ENCODE data around the gene BTBD17.

BTBD17 gene

DNA sequence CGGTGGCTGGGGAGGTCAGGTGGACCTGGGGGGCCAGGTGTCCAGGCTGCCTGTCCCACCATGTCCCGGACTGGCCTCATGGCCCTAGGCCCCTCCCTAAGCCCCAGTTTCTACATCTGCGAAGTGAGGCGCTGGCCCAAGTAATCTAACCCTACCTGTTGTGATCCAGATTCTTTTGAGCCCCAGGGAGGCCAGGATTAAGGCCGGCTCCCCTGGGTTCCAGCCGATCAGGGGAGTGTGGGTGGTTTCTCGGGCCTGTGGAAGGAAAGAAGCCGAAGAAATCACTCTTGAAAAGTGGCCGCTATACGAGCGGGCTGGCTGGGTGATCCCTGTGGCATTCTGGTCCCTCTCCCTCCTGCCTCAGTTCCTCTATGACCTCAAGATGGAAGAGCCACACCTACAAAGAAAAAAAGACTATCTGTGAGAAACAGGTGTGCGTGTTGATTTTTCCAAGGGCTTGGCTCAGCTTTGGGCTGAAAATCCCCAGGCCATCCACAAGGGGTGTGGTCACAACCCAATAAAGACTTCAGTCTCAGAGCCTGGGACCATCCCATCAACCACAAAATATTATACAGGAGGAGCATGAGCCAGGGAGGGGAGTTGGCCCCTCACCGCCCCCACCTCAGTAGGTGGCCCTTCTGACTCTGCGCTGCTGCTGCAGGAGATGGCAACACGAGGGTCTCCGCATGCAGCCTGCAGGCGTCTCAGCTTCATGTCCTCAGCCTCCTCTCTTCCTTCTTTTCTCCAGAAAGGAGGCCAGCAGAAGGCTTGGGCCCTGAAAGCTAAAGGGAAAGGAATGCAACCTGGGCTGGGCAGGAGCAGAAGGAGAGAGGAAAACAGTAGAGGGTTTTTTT, 25.9 kb upstream of the BTBD17 start:
- no peak for TF ChIP-seq POLR2AphosphoS5 (IDR thresholded peaks at IDR 0.05; ENCODE audit: low read depth, low read length)
- TF ChIP-seq SIN3A (IDR thresholded peaks at IDR 0.05; ENCODE audit: borderline replicate concordance, insufficient read depth, low read length): no peak
- no peak for TF ChIP-seq FOXP2 (optimal IDR thresholded peaks at IDR 0.05; ENCODE audit: borderline replicate concordance, extremely low read depth, extremely low read length, insufficient read depth)
- no peak for TF ChIP-seq TAF1 (IDR thresholded peaks at IDR 0.05; ENCODE audit: borderline replicate concordance, insufficient read depth, low read length)
- TF ChIP-seq, protein P1, sequence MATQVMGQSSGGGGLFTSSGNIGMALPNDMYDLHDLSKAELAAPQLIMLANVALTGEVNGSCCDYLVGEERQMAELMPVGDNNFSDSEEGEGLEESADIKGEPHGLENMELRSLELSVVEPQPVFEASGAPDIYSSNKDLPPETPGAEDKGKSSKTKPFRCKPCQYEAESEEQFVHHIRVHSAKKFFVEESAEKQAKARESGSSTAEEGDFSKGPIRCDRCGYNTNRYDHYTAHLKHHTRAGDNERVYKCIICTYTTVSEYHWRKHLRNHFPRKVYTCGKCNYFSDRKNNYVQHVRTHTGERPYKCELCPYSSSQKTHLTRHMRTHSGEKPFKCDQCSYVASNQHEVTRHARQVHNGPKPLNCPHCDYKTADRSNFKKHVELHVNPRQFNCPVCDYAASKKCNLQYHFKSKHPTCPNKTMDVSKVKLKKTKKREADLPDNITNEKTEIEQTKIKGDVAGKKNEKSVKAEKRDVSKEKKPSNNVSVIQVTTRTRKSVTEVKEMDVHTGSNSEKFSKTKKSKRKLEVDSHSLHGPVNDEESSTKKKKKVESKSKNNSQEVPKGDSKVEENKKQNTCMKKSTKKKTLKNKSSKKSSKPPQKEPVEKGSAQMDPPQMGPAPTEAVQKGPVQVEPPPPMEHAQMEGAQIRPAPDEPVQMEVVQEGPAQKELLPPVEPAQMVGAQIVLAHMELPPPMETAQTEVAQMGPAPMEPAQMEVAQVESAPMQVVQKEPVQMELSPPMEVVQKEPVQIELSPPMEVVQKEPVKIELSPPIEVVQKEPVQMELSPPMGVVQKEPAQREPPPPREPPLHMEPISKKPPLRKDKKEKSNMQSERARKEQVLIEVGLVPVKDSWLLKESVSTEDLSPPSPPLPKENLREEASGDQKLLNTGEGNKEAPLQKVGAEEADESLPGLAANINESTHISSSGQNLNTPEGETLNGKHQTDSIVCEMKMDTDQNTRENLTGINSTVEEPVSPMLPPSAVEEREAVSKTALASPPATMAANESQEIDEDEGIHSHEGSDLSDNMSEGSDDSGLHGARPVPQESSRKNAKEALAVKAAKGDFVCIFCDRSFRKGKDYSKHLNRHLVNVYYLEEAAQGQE (IDR thresholded peaks at IDR 0.05; ENCODE audit: insufficient read depth in 1 of 2, low read depth in 2 of 2, low read length in 2 of 2): no peak

DNA sequence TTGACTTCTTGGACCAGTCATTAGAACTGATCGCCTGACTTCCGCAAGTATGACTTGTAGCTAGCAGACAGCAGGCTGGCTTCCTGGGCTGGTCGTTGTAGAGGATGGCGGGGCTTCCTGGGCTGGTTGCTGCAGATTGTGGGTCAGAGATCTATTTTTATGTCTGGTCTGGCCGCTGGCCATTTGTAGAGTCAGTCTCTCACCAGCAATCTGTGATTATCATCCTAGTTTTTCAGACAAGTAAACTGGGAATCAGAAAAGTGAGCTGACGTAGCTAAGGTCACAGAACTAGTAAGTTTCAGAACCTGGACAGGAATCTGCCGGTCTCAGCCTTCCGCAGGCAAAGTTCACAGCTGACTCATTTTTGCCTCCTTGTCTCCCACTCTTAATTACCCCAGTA, 24.7 kb upstream of the BTBD17 start:
- no peak for TF ChIP-seq SIN3A (IDR thresholded peaks at IDR 0.05; ENCODE audit: borderline replicate concordance, insufficient read depth, low read length)
- TF ChIP-seq FOXP2 (optimal IDR thresholded peaks at IDR 0.05; ENCODE audit: borderline replicate concordance, extremely low read depth, extremely low read length, insufficient read depth): no peak
- TF ChIP-seq TAF1 (IDR thresholded peaks at IDR 0.05; ENCODE audit: borderline replicate concordance, insufficient read depth, low read length): no peak
- TF ChIP-seq POLR2AphosphoS5 (IDR thresholded peaks at IDR 0.05; ENCODE audit: low read depth, low read length): no peak
- TF ChIP-seq, protein P1 (IDR thresholded peaks at IDR 0.05; ENCODE audit: insufficient read depth in 1 of 2, low read depth in 2 of 2, low read length in 2 of 2): no peak

DNA sequence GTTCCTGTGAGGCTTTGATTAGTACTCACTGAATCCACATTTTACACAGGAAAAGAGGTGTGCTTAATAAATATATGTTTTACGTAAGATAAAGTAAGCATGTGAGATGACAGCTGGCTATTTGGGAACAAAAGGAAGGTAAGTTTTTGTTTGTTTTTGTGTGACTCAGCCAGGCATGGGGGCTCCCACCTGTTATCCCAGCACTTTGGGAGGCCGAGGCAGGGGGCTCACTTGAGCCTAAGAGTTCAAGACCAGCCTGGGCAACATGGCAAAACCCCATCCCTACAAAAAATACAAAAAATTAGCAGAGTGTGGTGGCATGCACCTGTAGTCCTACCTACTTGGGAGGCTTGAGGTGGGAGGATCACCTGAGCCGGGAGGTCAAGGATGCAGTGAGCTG, 23.5 kb upstream of the BTBD17 start:
- no peak for TF ChIP-seq SIN3A (IDR thresholded peaks at IDR 0.05; ENCODE audit: borderline replicate concordance, insufficient read depth, low read length)
- TF ChIP-seq FOXP2 (optimal IDR thresholded peaks at IDR 0.05; ENCODE audit: borderline replicate concordance, extremely low read depth, extremely low read length, insufficient read depth): no peak
- no peak for TF ChIP-seq POLR2AphosphoS5 (IDR thresholded peaks at IDR 0.05; ENCODE audit: low read depth, low read length)
- TF ChIP-seq, protein P1 (IDR thresholded peaks at IDR 0.05; ENCODE audit: insufficient read depth in 1 of 2, low read depth in 2 of 2, low read length in 2 of 2): no peak
- TF ChIP-seq TAF1 (IDR thresholded peaks at IDR 0.05; ENCODE audit: borderline replicate concordance, insufficient read depth, low read length): no peak

DNA sequence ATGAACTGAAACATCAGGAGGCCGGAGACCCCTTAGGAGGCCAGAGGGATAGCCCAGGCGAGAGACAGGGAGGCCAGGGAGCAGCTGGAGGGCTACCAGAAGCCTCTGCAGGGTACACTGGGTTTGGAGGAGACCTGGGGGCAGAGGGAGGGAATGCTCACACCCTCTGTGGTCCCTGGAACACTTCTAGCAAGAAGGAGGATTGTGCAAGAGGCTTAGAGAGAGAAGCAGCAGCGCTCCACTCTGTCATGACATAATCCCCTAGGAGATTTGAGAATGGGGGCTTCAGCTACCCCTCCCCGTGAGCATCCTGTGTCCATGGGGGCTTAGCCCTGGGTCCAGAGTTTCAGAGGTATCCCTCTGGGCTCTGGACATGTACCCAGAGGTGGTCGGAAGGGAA, 21.5 kb upstream of the BTBD17 start:
- no peak for TF ChIP-seq FOXP2 (optimal IDR thresholded peaks at IDR 0.05; ENCODE audit: borderline replicate concordance, extremely low read depth, extremely low read length, insufficient read depth)
- TF ChIP-seq SIN3A (IDR thresholded peaks at IDR 0.05; ENCODE audit: borderline replicate concordance, insufficient read depth, low read length): no peak
- no peak for TF ChIP-seq TAF1 (IDR thresholded peaks at IDR 0.05; ENCODE audit: borderline replicate concordance, insufficient read depth, low read length)
- TF ChIP-seq POLR2AphosphoS5 (IDR thresholded peaks at IDR 0.05; ENCODE audit: low read depth, low read length): no peak
- TF ChIP-seq, protein P1 (IDR thresholded peaks at IDR 0.05; ENCODE audit: insufficient read depth in 1 of 2, low read depth in 2 of 2, low read length in 2 of 2): no peak
